HEK293 (cell line): ENCODE results near the gene FGD3.

Experiments used
- CTCF ChIA-PET: fragments of 350-600 bp; formaldehyde crosslinking; extraction: SDS; loops from one replicate; lab custom pipeline; 2021; ENCODE audit warnings: antibody characterized with exemption; lab: Yijun Ruan, JAX
- POLR2A ChIA-PET: fragments of 300-600 bp; formaldehyde crosslinking; extraction: SDS; loops from one replicate; lab custom pipeline; 2020; ENCODE audit warnings: antibody characterized with exemption, inconsistent platforms; lab: Yijun Ruan, JAX
- H3K27ac ChIP-seq: fragments of 200-500 bp; sonication (Bioruptor generic); 2 replicates; pipeline ENCODE4 v1.5.1; 2014; ENCODE audit warnings: low read depth, low read length, control low read depth, inconsistent platforms; ENCODE audit errors: extremely low read depth
- H3K36me3 ChIP-seq, 2 experiments: fragments of 200-500 bp in 1 of 2; sonication (Bioruptor generic) in 1 of 2; 1 replicate in 1 of 2; 2 replicates in 1 of 2; pipeline ENCODE4 v1.5.1; 2014 to 2017; ENCODE audit warnings: inconsistent platforms in 2 of 2, low read length in 2 of 2; ENCODE audit not compliant: control insufficient read depth in 2 of 2, insufficient read depth in 1 of 2
- H3K4me1 ChIP-seq: fragments of 200-500 bp; sonication (Bioruptor generic); 2 replicates; pipeline ENCODE4 v1.5.1; 2014; ENCODE audit warnings: mild to moderate bottlenecking, low read length, inconsistent platforms; ENCODE audit not compliant: control insufficient read depth, insufficient read depth
- H3K4me3 ChIP-seq: 2 replicates; pipeline ENCODE4 v1.5.1; 2011; ENCODE audit warnings: low read depth, mild to moderate bottlenecking, control low read depth, low read length, moderate library complexity
- H3K9me3 ChIP-seq: fragments of 200-500 bp; sonication (Bioruptor generic); 2 replicates; pipeline ENCODE4 v1.5.1; 2014; ENCODE audit warnings: low read depth, low read length, inconsistent platforms; ENCODE audit not compliant: control insufficient read depth, insufficient read depth
- EGR2 ChIP-seq: fragments of 450-650 bp; formaldehyde crosslinking; IDR thresholded peaks from 2 replicates; pipeline ENCODE4 v1.5.1; 2016; ENCODE audit warnings: low read depth, missing biosample characterization, missing genetic modification characterization
- HOXD13 ChIP-seq: sonication (generic); formaldehyde crosslinking; IDR thresholded peaks from 2 replicates; pipeline ENCODE4 v1.8.0; 2022; ENCODE audit warnings: missing genetic modification reagents, borderline replicate concordance
- INSM2 ChIP-seq: fragments of 450-650 bp; formaldehyde crosslinking; IDR thresholded peaks from 2 replicates; pipeline ENCODE4 v1.5.1; 2016; ENCODE audit warnings: missing biosample characterization, missing genetic modification characterization
- KLF16 ChIP-seq: fragments of 450-650 bp; formaldehyde crosslinking; IDR thresholded peaks from 2 replicates; pipeline ENCODE4 v1.5.1; 2017; ENCODE audit warnings: missing biosample characterization, missing genetic modification characterization
- TRIM28 ChIP-seq: IDR thresholded peaks from 2 replicates; pipeline ENCODE4 v1.6.1; 2011; ENCODE audit warnings: low read length, control low read depth, borderline replicate concordance
- ZBTB26 ChIP-seq: fragments of 450-650 bp; formaldehyde crosslinking; optimal IDR thresholded peaks from 2 replicates; pipeline ENCODE3; 2016; ENCODE audit warnings: missing biosample characterization, mild to moderate bottlenecking, missing genetic modification characterization
- ZFHX2 ChIP-seq: fragments of 450-650 bp; formaldehyde crosslinking; conservative IDR thresholded peaks from 2 replicates; pipeline ENCODE4 v1.5.1; 2016; ENCODE audit warnings: missing biosample characterization, missing genetic modification characterization
- ZFP3 ChIP-seq: fragments of 450-650 bp; formaldehyde crosslinking; IDR thresholded peaks from 2 replicates; pipeline ENCODE4 v1.5.1; 2016; ENCODE audit warnings: low read depth, missing biosample characterization, missing genetic modification characterization
- ZFP41 ChIP-seq: fragments of 450-650 bp; formaldehyde crosslinking; IDR thresholded peaks from 2 replicates; pipeline ENCODE4 v1.5.1; 2016; ENCODE audit warnings: missing biosample characterization, missing genetic modification characterization, borderline replicate concordance
- ZNF311 ChIP-seq: fragments of 450-650 bp; formaldehyde crosslinking; IDR thresholded peaks from 2 replicates; pipeline ENCODE4 v1.5.1; 2017; ENCODE audit warnings: missing biosample characterization, missing genetic modification characterization, borderline replicate concordance
- ZNF335 ChIP-seq: fragments of 450-650 bp; formaldehyde crosslinking; conservative IDR thresholded peaks from 2 replicates; pipeline ENCODE4 v1.5.1; 2016; ENCODE audit warnings: missing biosample characterization, missing genetic modification characterization
- ZNF48 ChIP-seq: fragments of 450-650 bp; formaldehyde crosslinking; IDR thresholded peaks from 2 replicates; pipeline ENCODE4 v1.5.1; 2016; ENCODE audit warnings: missing biosample characterization, missing genetic modification characterization
- ZNF555 ChIP-seq: fragments of 450-650 bp; formaldehyde crosslinking; conservative IDR thresholded peaks from 2 replicates; pipeline ENCODE4 v1.5.1; 2017; ENCODE audit warnings: missing biosample characterization, mild to moderate bottlenecking, missing genetic modification characterization, inconsistent platforms
- ZNF585B ChIP-seq: fragments of 450-650 bp; formaldehyde crosslinking; IDR thresholded peaks from 2 replicates; pipeline ENCODE4 v1.5.1; 2016; ENCODE audit warnings: missing biosample characterization, missing genetic modification characterization
- ZNF670 ChIP-seq: fragments of 450-650 bp; formaldehyde crosslinking; IDR thresholded peaks from 2 replicates; pipeline ENCODE4 v1.5.1; 2016; ENCODE audit warnings: missing biosample characterization, missing genetic modification characterization, low read depth
- TF ChIP-seq, protein P1 (sequence below): fragments of 450-650 bp; formaldehyde crosslinking; conservative IDR thresholded peaks from 2 replicates; pipeline ENCODE4 v1.5.1; 2016; ENCODE audit warnings: low read depth, missing biosample characterization, missing genetic modification characterization
- TF ChIP-seq, protein P2 (sequence below): fragments of 450-650 bp; IDR thresholded peaks from 2 replicates; pipeline ENCODE4 v1.5.1; 2018; ENCODE audit warnings: missing biosample characterization, mild to moderate bottlenecking, missing genetic modification characterization
- TF ChIP-seq, protein P3 (sequence below): fragments of 450-650 bp; formaldehyde crosslinking; IDR thresholded peaks from 2 replicates; pipeline ENCODE4 v1.5.1; 2016; ENCODE audit warnings: missing biosample characterization, missing genetic modification characterization, borderline replicate concordance

The FGD3 gene

GRCh38 chr9:93077367-93077766 lies 130.0 kb downstream of the FGD3 start:
- peaks cover 4% of the 10 kb centered on the region; the same call in 1 of the 2 replicates for H3K4me1 ChIP-seq
- POLR2A ChIA-PET, result no interaction called here
- no peak overlapping the region for H3K27ac ChIP-seq
- H3K36me3 ChIP-seq, result no peaks in the 10 kb centered on the region
- H3K4me3 ChIP-seq, result no peak overlapping the region
- TF ChIP-seq EGR2 (peak; percentile 73; the same call in 1 of the 2 replicates), ZNF555 (tag by site-specific recombination) (no peak), ZFP3 (tag by site-specific recombination) (peak; percentile 89), ZFHX2 (peak; percentile 70)
- TF ChIP-seq, protein P1, sequence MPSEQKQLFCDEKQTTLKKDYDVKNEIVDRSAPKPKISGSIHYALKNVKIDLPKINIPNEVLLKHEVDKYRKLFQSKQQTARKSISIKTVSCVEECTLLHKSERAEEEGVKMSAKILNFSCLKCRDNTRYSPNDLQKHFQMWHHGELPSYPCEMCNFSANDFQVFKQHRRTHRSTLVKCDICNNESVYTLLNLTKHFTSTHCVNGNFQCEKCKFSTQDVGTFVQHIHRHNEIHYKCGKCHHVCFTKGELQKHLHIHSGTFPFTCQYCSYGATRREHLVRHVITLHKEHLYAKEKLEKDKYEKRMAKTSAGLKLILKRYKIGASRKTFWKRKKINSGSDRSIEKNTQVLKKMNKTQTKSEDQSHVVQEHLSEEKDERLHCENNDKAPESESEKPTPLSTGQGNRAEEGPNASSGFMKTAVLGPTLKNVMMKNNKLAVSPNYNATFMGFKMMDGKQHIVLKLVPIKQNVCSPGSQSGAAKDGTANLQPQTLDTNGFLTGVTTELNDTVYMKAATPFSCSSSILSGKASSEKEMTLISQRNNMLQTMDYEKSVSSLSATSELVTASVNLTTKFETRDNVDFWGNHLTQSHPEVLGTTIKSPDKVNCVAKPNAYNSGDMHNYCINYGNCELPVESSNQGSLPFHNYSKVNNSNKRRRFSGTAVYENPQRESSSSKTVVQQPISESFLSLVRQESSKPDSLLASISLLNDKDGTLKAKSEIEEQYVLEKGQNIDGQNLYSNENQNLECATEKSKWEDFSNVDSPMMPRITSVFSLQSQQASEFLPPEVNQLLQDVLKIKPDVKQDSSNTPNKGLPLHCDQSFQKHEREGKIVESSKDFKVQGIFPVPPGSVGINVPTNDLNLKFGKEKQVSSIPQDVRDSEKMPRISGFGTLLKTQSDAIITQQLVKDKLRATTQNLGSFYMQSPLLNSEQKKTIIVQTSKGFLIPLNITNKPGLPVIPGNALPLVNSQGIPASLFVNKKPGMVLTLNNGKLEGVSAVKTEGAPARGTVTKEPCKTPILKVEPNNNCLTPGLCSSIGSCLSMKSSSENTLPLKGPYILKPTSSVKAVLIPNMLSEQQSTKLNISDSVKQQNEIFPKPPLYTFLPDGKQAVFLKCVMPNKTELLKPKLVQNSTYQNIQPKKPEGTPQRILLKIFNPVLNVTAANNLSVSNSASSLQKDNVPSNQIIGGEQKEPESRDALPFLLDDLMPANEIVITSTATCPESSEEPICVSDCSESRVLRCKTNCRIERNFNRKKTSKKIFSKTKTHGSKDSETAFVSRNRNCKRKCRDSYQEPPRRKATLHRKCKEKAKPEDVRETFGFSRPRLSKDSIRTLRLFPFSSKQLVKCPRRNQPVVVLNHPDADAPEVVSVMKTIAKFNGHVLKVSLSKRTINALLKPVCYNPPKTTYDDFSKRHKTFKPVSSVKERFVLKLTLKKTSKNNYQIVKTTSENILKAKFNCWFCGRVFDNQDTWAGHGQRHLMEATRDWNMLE (tag by site-specific recombination), result no peak
- TF ChIP-seq, all 188 proteins: peak for 3
- no peaks in the 10 kb centered on the region for H3K9me3 ChIP-seq
- CTCF ChIA-PET, result no interaction called here

GRCh38 chr9:93077811-93078210 lies 130.5 kb downstream of the FGD3 start:
- POLR2A ChIA-PET, result interaction anchor here (0.6 kb wide), 1 partner anchor 19 kb away, joined by 3 read pairs; no protein-coding TSS in a partner anchor
- H3K36me3 ChIP-seq, result no peaks in the 10 kb centered on the region
- CTCF ChIA-PET, result no interaction called here
- no peak for TF ChIP-seq ZBTB26 (tag by site-specific recombination)
- no peak for TF ChIP-seq HOXD13 (CRISPR knock-in tag)
- no peak for TF ChIP-seq ZNF335 (tag by site-specific recombination)
- TF ChIP-seq, protein P2, sequence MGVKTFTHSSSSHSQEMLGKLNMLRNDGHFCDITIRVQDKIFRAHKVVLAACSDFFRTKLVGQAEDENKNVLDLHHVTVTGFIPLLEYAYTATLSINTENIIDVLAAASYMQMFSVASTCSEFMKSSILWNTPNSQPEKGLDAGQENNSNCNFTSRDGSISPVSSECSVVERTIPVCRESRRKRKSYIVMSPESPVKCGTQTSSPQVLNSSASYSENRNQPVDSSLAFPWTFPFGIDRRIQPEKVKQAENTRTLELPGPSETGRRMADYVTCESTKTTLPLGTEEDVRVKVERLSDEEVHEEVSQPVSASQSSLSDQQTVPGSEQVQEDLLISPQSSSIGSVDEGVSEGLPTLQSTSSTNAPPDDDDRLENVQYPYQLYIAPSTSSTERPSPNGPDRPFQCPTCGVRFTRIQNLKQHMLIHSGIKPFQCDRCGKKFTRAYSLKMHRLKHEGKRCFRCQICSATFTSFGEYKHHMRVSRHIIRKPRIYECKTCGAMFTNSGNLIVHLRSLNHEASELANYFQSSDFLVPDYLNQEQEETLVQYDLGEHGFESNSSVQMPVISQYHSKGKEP (tag by site-specific recombination), result no peak
- no peak for TF ChIP-seq ZNF585B (tag by site-specific recombination)
- TF ChIP-seq, protein P3, sequence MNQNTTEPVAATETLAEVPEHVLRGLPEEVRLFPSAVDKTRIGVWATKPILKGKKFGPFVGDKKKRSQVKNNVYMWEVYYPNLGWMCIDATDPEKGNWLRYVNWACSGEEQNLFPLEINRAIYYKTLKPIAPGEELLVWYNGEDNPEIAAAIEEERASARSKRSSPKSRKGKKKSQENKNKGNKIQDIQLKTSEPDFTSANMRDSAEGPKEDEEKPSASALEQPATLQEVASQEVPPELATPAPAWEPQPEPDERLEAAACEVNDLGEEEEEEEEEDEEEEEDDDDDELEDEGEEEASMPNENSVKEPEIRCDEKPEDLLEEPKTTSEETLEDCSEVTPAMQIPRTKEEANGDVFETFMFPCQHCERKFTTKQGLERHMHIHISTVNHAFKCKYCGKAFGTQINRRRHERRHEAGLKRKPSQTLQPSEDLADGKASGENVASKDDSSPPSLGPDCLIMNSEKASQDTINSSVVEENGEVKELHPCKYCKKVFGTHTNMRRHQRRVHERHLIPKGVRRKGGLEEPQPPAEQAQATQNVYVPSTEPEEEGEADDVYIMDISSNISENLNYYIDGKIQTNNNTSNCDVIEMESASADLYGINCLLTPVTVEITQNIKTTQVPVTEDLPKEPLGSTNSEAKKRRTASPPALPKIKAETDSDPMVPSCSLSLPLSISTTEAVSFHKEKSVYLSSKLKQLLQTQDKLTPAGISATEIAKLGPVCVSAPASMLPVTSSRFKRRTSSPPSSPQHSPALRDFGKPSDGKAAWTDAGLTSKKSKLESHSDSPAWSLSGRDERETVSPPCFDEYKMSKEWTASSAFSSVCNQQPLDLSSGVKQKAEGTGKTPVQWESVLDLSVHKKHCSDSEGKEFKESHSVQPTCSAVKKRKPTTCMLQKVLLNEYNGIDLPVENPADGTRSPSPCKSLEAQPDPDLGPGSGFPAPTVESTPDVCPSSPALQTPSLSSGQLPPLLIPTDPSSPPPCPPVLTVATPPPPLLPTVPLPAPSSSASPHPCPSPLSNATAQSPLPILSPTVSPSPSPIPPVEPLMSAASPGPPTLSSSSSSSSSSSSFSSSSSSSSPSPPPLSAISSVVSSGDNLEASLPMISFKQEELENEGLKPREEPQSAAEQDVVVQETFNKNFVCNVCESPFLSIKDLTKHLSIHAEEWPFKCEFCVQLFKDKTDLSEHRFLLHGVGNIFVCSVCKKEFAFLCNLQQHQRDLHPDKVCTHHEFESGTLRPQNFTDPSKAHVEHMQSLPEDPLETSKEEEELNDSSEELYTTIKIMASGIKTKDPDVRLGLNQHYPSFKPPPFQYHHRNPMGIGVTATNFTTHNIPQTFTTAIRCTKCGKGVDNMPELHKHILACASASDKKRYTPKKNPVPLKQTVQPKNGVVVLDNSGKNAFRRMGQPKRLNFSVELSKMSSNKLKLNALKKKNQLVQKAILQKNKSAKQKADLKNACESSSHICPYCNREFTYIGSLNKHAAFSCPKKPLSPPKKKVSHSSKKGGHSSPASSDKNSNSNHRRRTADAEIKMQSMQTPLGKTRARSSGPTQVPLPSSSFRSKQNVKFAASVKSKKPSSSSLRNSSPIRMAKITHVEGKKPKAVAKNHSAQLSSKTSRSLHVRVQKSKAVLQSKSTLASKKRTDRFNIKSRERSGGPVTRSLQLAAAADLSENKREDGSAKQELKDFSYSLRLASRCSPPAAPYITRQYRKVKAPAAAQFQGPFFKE (tag by site-specific recombination), result no peak
- no peak for TF ChIP-seq KLF16 (tag by site-specific recombination)
- no peak for TF ChIP-seq ZFP41
- TF ChIP-seq ZNF311 (tag by site-specific recombination), result no peak
- no peak for TF ChIP-seq INSM2 (tag by site-specific recombination)
- no peak for TF ChIP-seq TRIM28
- TF ChIP-seq ZNF670 (tag by site-specific recombination), result no peak
- no peak for TF ChIP-seq ZNF48 (tag by site-specific recombination)

More at GRCh38 chr9:93077811-93078210, 130.5 kb downstream of the FGD3 start:
- Histone ChIP-seq H3K9me3 (no peaks in the 10 kb centered on the region), H3K4me1 (no peaks in the 10 kb centered on the region; the same call in 1 of the 2 replicates), H3K27ac (no peak overlapping the region), H3K4me3 (no peak overlapping the region)
